ENCODE results near the gene ALX4. TPM values are rescaled to one million over a fixed set of nuclear protein-coding genes. Genes with fewer than 3 reads are reported as not detected.

Gene ALX4
- total RNA-seq, 1 donor from 2014 or later: not detected

DNA sequence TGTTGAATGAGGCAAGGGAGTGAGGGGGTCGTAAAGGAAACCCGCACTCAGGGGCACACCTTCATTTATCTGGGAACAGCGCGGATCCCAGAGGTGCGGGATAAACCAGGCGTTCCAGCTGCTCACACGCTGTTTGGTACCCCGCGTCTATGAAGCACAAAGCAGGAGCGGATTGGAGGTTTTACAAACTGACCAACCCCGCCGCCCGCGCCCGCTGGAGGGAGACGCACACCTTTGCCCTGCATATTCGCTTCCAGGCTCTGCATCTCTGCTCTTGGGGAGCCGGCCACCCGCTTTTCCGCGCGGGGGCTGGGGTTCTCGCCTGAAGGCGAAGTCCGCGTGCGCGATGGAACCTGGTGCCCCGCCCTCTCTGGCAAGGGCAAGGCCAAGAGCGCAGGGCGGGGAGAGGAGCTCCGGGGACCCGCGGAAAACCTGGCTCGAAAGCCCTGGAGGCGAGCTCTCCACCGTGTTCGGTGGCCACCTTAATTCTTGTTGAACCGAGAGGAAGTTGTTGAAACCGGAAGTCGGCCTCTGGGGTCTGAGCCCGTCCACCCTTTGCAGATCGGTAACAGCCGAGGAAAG, 6.8 kb upstream of the ALX4 start:
- H3K27ac ChIP-seq: no peak overlapping the region
- Mint-ChIP-seq H3K4me3 (peak overlapping the region; percentile 78), H3K36me3 (no peaks in the 10 kb centered on the region), H3K4me1 (peaks cover 27% of the 10 kb centered on the region), H3K27ac (no peak overlapping the region), H3K27me3 (ENCODE audit: insufficient read depth, low read depth) (peaks cover 93% of the 10 kb centered on the region), H3K9me3 (no peaks in the 10 kb centered on the region)
- peak overlapping the region; percentile 41 for H3K4me3 ChIP-seq
- H3K4me2 ChIP-seq: peak overlapping the region; percentile 74
- H3K9ac ChIP-seq: no peak overlapping the region
- H2AFZ ChIP-seq (replicated peaks): peak overlapping the region; percentile 54
- DNase-seq (ENCODE audit: low spot score): peak; percentile 73
- H3F3A ChIP-seq (ENCODE audit: low read depth): peaks cover 5% of the 10 kb centered on the region
- peaks cover 90% of the 10 kb centered on the region for H4K20me1 ChIP-seq (ENCODE audit: low read depth)
- no peaks in the 10 kb centered on the region for H3K79me2 ChIP-seq (ENCODE audit: low read depth)
- H3K27me3 ChIP-seq: peaks cover 100% of the 10 kb centered on the region
- peak; percentile 93 for TF ChIP-seq EZH2phosphoT487 (IDR thresholded peaks at IDR 0.05)
- TF ChIP-seq, protein P1, sequence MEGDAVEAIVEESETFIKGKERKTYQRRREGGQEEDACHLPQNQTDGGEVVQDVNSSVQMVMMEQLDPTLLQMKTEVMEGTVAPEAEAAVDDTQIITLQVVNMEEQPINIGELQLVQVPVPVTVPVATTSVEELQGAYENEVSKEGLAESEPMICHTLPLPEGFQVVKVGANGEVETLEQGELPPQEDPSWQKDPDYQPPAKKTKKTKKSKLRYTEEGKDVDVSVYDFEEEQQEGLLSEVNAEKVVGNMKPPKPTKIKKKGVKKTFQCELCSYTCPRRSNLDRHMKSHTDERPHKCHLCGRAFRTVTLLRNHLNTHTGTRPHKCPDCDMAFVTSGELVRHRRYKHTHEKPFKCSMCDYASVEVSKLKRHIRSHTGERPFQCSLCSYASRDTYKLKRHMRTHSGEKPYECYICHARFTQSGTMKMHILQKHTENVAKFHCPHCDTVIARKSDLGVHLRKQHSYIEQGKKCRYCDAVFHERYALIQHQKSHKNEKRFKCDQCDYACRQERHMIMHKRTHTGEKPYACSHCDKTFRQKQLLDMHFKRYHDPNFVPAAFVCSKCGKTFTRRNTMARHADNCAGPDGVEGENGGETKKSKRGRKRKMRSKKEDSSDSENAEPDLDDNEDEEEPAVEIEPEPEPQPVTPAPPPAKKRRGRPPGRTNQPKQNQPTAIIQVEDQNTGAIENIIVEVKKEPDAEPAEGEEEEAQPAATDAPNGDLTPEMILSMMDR (IDR thresholded peaks at IDR 0.05): peak; percentile 37
- peak; percentile 97 for TF ChIP-seq EZH2 (IDR thresholded peaks at IDR 0.05)
- no peaks in the 10 kb centered on the region for H3K36me3 ChIP-seq
- H3K9me3 ChIP-seq (ENCODE audit: low read depth): no peaks in the 10 kb centered on the region
- H3K4me1 ChIP-seq: peaks cover 13% of the 10 kb centered on the region

DNA sequence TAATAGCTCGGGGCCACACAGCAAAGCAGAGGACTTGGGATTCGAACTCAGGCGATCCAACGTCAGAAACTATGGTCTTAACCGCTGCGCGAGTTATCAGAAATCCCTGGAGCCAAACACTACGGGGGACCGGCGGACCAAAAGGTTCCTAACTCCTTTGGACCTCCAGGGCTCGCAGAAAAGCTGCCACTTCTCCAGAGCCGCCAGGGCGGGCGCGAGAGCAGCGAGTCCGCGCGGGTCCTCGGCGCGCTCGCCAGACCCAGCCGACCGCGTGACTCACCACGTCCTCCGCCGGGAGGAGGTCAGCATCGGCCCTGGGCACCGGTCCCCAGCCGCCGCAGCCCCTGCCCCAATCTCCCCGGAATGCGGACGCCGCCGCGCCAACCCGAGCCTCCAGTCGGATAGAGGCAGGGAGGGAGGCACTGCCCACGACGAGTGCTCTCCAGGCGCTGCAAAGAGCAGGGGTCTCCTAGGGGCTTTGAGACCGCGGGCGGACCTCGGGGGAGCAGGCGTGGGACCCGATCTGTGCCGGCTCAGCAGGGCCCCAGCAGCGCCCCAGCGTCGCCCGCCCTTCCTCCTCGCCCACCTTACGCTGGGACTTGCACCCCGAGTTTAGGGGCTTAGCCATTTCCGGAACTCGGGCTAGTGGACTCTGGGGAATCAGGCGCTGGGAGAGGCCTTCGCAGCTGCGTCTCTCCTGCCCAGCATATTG, 6.2 kb upstream of the ALX4 start:
- H3K27ac Mint-ChIP-seq: no peak overlapping the region
- H3K4me3 Mint-ChIP-seq: peak overlapping the region; percentile 78
- H3K4me1 ChIP-seq: peaks cover 13% of the 10 kb centered on the region
- no peaks in the 10 kb centered on the region for H3K36me3 ChIP-seq
- H3K9me3 Mint-ChIP-seq: no peaks in the 10 kb centered on the region
- no peaks in the 10 kb centered on the region for H3K79me2 ChIP-seq (ENCODE audit: low read depth)
- H3K4me2 ChIP-seq: peak overlapping the region; percentile 74
- peaks cover 10% of the 10 kb centered on the region for H3F3A ChIP-seq (ENCODE audit: low read depth)
- H3K27ac ChIP-seq: no peak overlapping the region
- DNase-seq (ENCODE audit: low spot score): peak; percentile 74
- H3K4me1 Mint-ChIP-seq: peaks cover 32% of the 10 kb centered on the region
- no peaks in the 10 kb centered on the region for H3K9me3 ChIP-seq (ENCODE audit: low read depth)
- peaks cover 100% of the 10 kb centered on the region for H3K27me3 ChIP-seq
- H3K27me3 Mint-ChIP-seq (ENCODE audit: insufficient read depth, low read depth): peaks cover 93% of the 10 kb centered on the region
- H2AFZ ChIP-seq (replicated peaks): peak overlapping the region; percentile 54
- peak overlapping the region; percentile 41 for H3K4me3 ChIP-seq
- H3K9ac ChIP-seq: no peak overlapping the region
- TF ChIP-seq EZH2phosphoT487 (IDR thresholded peaks at IDR 0.05) (peak; percentile 96), EZH2 (IDR thresholded peaks at IDR 0.05) (peak; percentile 95)
- TF ChIP-seq, protein P1 (IDR thresholded peaks at IDR 0.05): no peak
- H3K36me3 Mint-ChIP-seq: no peaks in the 10 kb centered on the region
- H4K20me1 ChIP-seq (ENCODE audit: low read depth): peaks cover 90% of the 10 kb centered on the region

- Histone ChIP-seq H3K27ac (no peak overlapping the region), H3K27me3 (peaks cover 100% of the 10 kb centered on the region), H3F3A (ENCODE audit: low read depth) (peaks cover 21% of the 10 kb centered on the region), H2AFZ (replicated peaks) (no peak overlapping the region), H3K36me3 (no peaks in the 10 kb centered on the region), H3K4me3 (no peak overlapping the region), H3K9ac (no peak overlapping the region), H3K4me1 (peaks cover 17% of the 10 kb centered on the region), H3K4me2 (no peak overlapping the region), H3K9me3 (ENCODE audit: low read depth) (no peaks in the 10 kb centered on the region), H4K20me1 (ENCODE audit: low read depth) (peaks cover 86% of the 10 kb centered on the region), H3K79me2 (ENCODE audit: low read depth) (no peaks in the 10 kb centered on the region)
- Mint-ChIP-seq H3K27ac (no peak overlapping the region), H3K4me3 (no peak overlapping the region), H3K4me1 (peaks cover 31% of the 10 kb centered on the region), H3K27me3 (ENCODE audit: insufficient read depth, low read depth) (peaks cover 90% of the 10 kb centered on the region), H3K36me3 (no peaks in the 10 kb centered on the region), H3K9me3 (no peaks in the 10 kb centered on the region)
- no peak for DNase-seq (ENCODE audit: low spot score)
- TF ChIP-seq EZH2 (IDR thresholded peaks at IDR 0.05) (no peak), EZH2phosphoT487 (IDR thresholded peaks at IDR 0.05) (no peak)
- TF ChIP-seq, protein P1 (IDR thresholded peaks at IDR 0.05): no peak
Observed at GRCh38 chr11:44314733-44315132, 4.8 kb upstream of the ALX4 start.

Measured in neural progenitor cell (in vitro differentiated cells).